MG63 (cell line): ENCODE data around the gene FAM120B. TPM values are rescaled to one million over a fixed set of nuclear protein-coding genes. Genes with fewer than 3 reads are reported as not detected.

Experiments
- DNase-seq: peaks from one replicate; pipeline ENCODE4 v3.0.0-alpha.2; 2020
- H3K27me3 ChIP-seq: fragments of 250-450 bp; sonication (Bioruptor Pico); 2 replicates; pipeline ENCODE4 v1.5.1; 2020; ENCODE audit warnings: mild to moderate bottlenecking, moderate library complexity
- H3K36me3 ChIP-seq: fragments of 250-450 bp; sonication (Bioruptor Pico); 2 replicates; pipeline ENCODE4 v1.5.1; 2020; ENCODE audit warnings: mild to moderate bottlenecking, moderate library complexity
- H3K4me3 ChIP-seq: fragments of 250-450 bp; sonication (Bioruptor Pico); 2 replicates; pipeline ENCODE4 v1.5.1; 2020; ENCODE audit warnings: mild to moderate bottlenecking, moderate library complexity
- H3K9me3 ChIP-seq: fragments of 250-450 bp; sonication (Bioruptor Pico); 2 replicates; pipeline ENCODE4 v1.5.1; 2020; ENCODE audit warnings: mild to moderate bottlenecking, moderate library complexity
- total RNA-seq: library from RNA; depleted of rRNA; stranded (reverse); fragments of >200 nt; shearing (Covaris generic); gene quantifications from 2 replicates; pipeline ENCODE4 v1.2.3, GENCODE V29; 2014; ENCODE audit warnings: low replicate concordance; rRNA removed

FAM120B gene
- total RNA-seq, 1 experiment from 2014 or later: 11.5 TPM

GRCh38 chr6:170455335-170455979, 148.9 kb downstream of the FAM120B start:
- no peak for DNase-seq
- Histone ChIP-seq H3K36me3 (no peaks in the 10 kb centered on the region), H3K9me3 (no peaks in the 10 kb centered on the region), H3K4me3 (no peak overlapping the region), H3K27me3 (no peaks in the 10 kb centered on the region)

GRCh38 chr6:170456334-170456733, 149.8 kb downstream of the FAM120B start:
- Histone ChIP-seq H3K27me3 (no peaks in the 10 kb centered on the region), H3K9me3 (no peaks in the 10 kb centered on the region), H3K36me3 (no peaks in the 10 kb centered on the region), H3K4me3 (no peak overlapping the region)
- DNase-seq: no peak

Other genes starting within 250 kb of the FAM120B start
- 0.10 and 2.7 TPM in 2 replicates for gene DLL1, start 15.7 kb upstream of the FAM120B start, total RNA-seq
- gene PSMB1, start 246.5 kb downstream of the FAM120B start, total RNA-seq: 959 and 1,335 TPM in 2 replicates
- gene TBP, start 247.6 kb downstream of the FAM120B start, total RNA-seq: 18.3 and 25.6 TPM in 2 replicates